Measurements from ENCODE around the gene FRAT2.

- TF ChIP-seq, protein P1, sequence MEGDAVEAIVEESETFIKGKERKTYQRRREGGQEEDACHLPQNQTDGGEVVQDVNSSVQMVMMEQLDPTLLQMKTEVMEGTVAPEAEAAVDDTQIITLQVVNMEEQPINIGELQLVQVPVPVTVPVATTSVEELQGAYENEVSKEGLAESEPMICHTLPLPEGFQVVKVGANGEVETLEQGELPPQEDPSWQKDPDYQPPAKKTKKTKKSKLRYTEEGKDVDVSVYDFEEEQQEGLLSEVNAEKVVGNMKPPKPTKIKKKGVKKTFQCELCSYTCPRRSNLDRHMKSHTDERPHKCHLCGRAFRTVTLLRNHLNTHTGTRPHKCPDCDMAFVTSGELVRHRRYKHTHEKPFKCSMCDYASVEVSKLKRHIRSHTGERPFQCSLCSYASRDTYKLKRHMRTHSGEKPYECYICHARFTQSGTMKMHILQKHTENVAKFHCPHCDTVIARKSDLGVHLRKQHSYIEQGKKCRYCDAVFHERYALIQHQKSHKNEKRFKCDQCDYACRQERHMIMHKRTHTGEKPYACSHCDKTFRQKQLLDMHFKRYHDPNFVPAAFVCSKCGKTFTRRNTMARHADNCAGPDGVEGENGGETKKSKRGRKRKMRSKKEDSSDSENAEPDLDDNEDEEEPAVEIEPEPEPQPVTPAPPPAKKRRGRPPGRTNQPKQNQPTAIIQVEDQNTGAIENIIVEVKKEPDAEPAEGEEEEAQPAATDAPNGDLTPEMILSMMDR (IDR thresholded peaks at IDR 0.05): no peak
- no peak for TF ChIP-seq POLR2A (IDR thresholded peaks at IDR 0.05; ENCODE audit: low read depth)
- TF ChIP-seq POLR2AphosphoS5 (IDR thresholded peaks at IDR 0.05): no peak
These were observed 24.3 kb upstream of the FRAT2 start for GRCh38 chr10:97358781-97359180.

Measured in esophagus muscularis mucosa (tissue), 3 donors.